OCI-LY3 (cell line): ENCODE results near the gene PDCD6IP.

Experiments
- CTCF ChIP-seq: fragments of 200-600, 300-600 bp; sonication (generic); IDR thresholded peaks from 2 replicates; pipeline ENCODE4 v1.5.1; 2014; ENCODE audit warnings: antibody characterized with exemption, low read length, low read depth
- EZH2phosphoT487 ChIP-seq: fragments of 200-600 bp; shearing (Covaris generic); IDR thresholded peaks from 2 replicates; pipeline ENCODE4 v1.6.1; 2018; ENCODE audit warnings: antibody characterized with exemption, mixed run types, low read depth

- TF ChIP-seq CTCF, result no peak
- no peak for TF ChIP-seq EZH2phosphoT487
Observed at GRCh38 chr3:33882296-33882695, 83.9 kb downstream of the PDCD6IP start.
